HepG2 (cell line): ENCODE results near the gene OR10G6. TPM values are rescaled to one million over a fixed set of nuclear protein-coding genes. Genes with fewer than 3 reads are reported as not detected.

ENCODE experiments used
- ATAC-seq: fragments of 200-7000 bp; cut with Tn5 transposase; 3 replicates; pipeline ENCODE4 v1.9.1; 2020; ENCODE audit warnings: mild to moderate bottlenecking, moderate library complexity
- BruUV-seq: library from RNA; stranded (reverse); fragments of 400-500 nt; replicated peaks from 2 replicates; lab custom pipeline; 2021; lab: Mats Ljungman, UMichigan
- CTCF ChIA-PET: fragments of 300-600 bp; formaldehyde crosslinking; extraction: SDS; loops from one replicate; lab custom pipeline; 2021; ENCODE audit warnings: low total read pairs, inconsistent platforms, low intra/inter-chr PET ratio; lab: Yijun Ruan, JAX
- POLR2A ChIA-PET: fragments of 350-600 bp; sonication (Branson Sonifier 250); formaldehyde crosslinking; loops from one replicate; lab custom pipeline; 2020; ENCODE audit warnings: antibody characterized with exemption, inconsistent platforms; lab: Yijun Ruan, JAX
- DNase-seq: peaks from one replicate; pipeline ENCODE4 v3.0.0-alpha.2; 2015; ENCODE audit warnings: low spot score
- FAIRE-seq: peaks from 3 replicates; lab custom pipeline; 2011; peaks lifted over from hg19 to GRCh38; lab: Jason Lieb, UNC
- H2AFZ ChIP-seq: one replicate; pipeline ENCODE4 v1.6.1; 2011; ENCODE audit warnings: low read length, inconsistent platforms
- H3K27ac ChIP-seq: fragments of 300-600 bp; 3 replicates; pipeline ENCODE4 v1.8.0; 2011; ENCODE audit warnings: mixed run types, mild to moderate bottlenecking, mixed read lengths, low read length, inconsistent platforms; ENCODE audit not compliant: insufficient read depth; ENCODE audit errors: extremely low read length
- H3K27me3 ChIP-seq, 2 experiments: fragments of 200-600 bp in 1 of 2; 2 replicates in 1 of 2; 3 replicates in 1 of 2; pipeline versions ENCODE4 v1.6.0 to v1.8.0; 2011; ENCODE audit warnings: low read length in 2 of 2, mild to moderate bottlenecking in 2 of 2, moderate library complexity in 2 of 2, inconsistent platforms in 1 of 2; ENCODE audit not compliant: insufficient read depth in 2 of 2, control insufficient read depth in 1 of 2
- H3K36me3 ChIP-seq, 2 experiments: fragments of 200-600 bp in 1 of 2; replicated peaks in 1 of 2; 2 replicates in 1 of 2; 3 replicates in 1 of 2; pipeline versions ENCODE4 v1.5.1 to v1.8.0; 2011; ENCODE audit warnings: low read length in 2 of 2, inconsistent platforms in 1 of 2; ENCODE audit not compliant: insufficient read depth in 2 of 2, control insufficient read depth in 1 of 2
- H3K4me1 ChIP-seq: 2 replicates; pipeline ENCODE4 v1.5.1; 2012; ENCODE audit warnings: low read length, inconsistent platforms; ENCODE audit not compliant: insufficient read depth
- H3K4me2 ChIP-seq: 2 replicates; pipeline ENCODE4 v1.6.0; 2011; ENCODE audit warnings: low read depth, low read length, inconsistent platforms
- H3K4me3 ChIP-seq, 3 experiments: fragments of 200-600 bp in 1 of 3; sonication (generic), shearing (Covaris generic) in 1 of 3; replicated peaks in 1 of 3; 2 replicates each; pipeline ENCODE4 v1.5.1; 2011 to 2016; ENCODE audit warnings: low read length in 3 of 3, inconsistent platforms in 2 of 3, low read depth in 2 of 3, mild to moderate bottlenecking in 2 of 3, control low read depth in 1 of 3, mixed read lengths in 1 of 3; ENCODE audit not compliant: insufficient read depth in 1 of 3
- H3K79me2 ChIP-seq: one replicate; pipeline ENCODE4 v1.6.1; 2011; ENCODE audit warnings: low read length, inconsistent platforms; ENCODE audit not compliant: insufficient read depth
- H3K9ac ChIP-seq: 2 replicates; pipeline ENCODE4 v1.6.0; 2011; ENCODE audit warnings: mild to moderate bottlenecking, low read depth, low read length, inconsistent platforms; ENCODE audit not compliant: insufficient read depth
- H3K9me3 ChIP-seq: 2 replicates; pipeline ENCODE4 v1.5.1; 2012; ENCODE audit warnings: mild to moderate bottlenecking, low read length
- H4K20me1 ChIP-seq: 2 replicates; pipeline ENCODE4 v1.6.0; 2011; ENCODE audit warnings: inconsistent platforms, mild to moderate bottlenecking, low read length, moderate library complexity; ENCODE audit not compliant: insufficient read depth
- ASH2L ChIP-seq: fragments of 300-600, 200-600 bp; sonication (generic); IDR thresholded peaks from 2 replicates; pipeline ENCODE4 v1.7.0; 2017; ENCODE audit warnings: low read depth, mild to moderate bottlenecking, moderate library complexity, mixed read lengths, low read length; ENCODE audit not compliant: insufficient read length
- MEIS2 ChIP-seq: sonication (generic); formaldehyde crosslinking; IDR thresholded peaks from 2 replicates; pipeline ENCODE4 v1.9.0; 2021; ENCODE audit warnings: mild to moderate bottlenecking, missing genetic modification reagents
- PHF5A ChIP-seq: IDR thresholded peaks from one replicate; pipeline ENCODE4 v1.6.1; 2018; ENCODE audit warnings: low read depth, missing genetic modification reagents; ENCODE audit not compliant: unreplicated experiment
- RFXANK ChIP-seq: IDR thresholded peaks from 2 replicates; pipeline ENCODE4 v1.6.1; 2016
- SIN3B ChIP-seq: fragments of 150-350 bp; IDR thresholded peaks from 2 replicates; pipeline ENCODE4 v1.6.1; 2014; ENCODE audit warnings: low read length
- SSRP1 ChIP-seq: IDR thresholded peaks from 2 replicates; pipeline ENCODE4 v1.6.1; 2016; ENCODE audit warnings: control low read depth
- TAF15 ChIP-seq: fragments of 200-400 bp; formaldehyde crosslinking; IDR thresholded peaks from one replicate; pipeline ENCODE4 v1.6.1; 2018; ENCODE audit warnings: mild to moderate bottlenecking, low read depth, low read length; ENCODE audit not compliant: poor library complexity, severe bottlenecking
- TSC22D2 ChIP-seq: sonication (generic); formaldehyde crosslinking; IDR thresholded peaks from 2 replicates; pipeline ENCODE4 v1.5.1; 2020; ENCODE audit warnings: missing genetic modification reagents, mild to moderate bottlenecking, borderline replicate concordance
- ZNF564 ChIP-seq: sonication (generic); formaldehyde crosslinking; IDR thresholded peaks from 2 replicates; pipeline ENCODE4 v1.8.1; 2023; ENCODE audit warnings: mild to moderate bottlenecking, missing genetic modification reagents
- ZSCAN12 ChIP-seq: sonication (generic); formaldehyde crosslinking; IDR thresholded peaks from 2 replicates; pipeline ENCODE4 v1.9.0; 2021; ENCODE audit warnings: mild to moderate bottlenecking, missing genetic modification reagents
- WGBS: methylation state at CpG from one replicate; pipeline ENCODE4 v1.1.6; 2017; ENCODE audit warnings: low lambda C conversion rate; 5-methylcytosine and 5-hydroxymethylcytosine counted together
- in situ Hi-C: cut with HindIII; loops from 2 replicates; pipeline ENCODE4 v1.10.0; 2017; ENCODE audit warnings: low pct_unique_long_range_greater_than_20kb; ENCODE audit not compliant: extremely low pct_ligation_motif_present
- intact Hi-C: fragments of 100-400 bp; cut with micrococcal nuclease; formaldehyde crosslinking; loops from one replicate; pipeline ENCODE4 v1.10.0; 2022; ENCODE audit not compliant: unreplicated experiment
- polyA plus RNA-seq, 8 experiments: library from polyadenylated mRNA; depleted of rRNA in 3 of 8; stranded (reverse) in 7 of 8; unstranded in 1 of 8; fragments of >200 nt; fragmentation: Illumina TruSeq in 4 of 8; extraction: Trizol in 4 of 8; gene quantifications; 2 replicates each; pipeline versions ENCODE4 v1.2.1 to v1.2.3, GENCODE V29; 2011 to 2016; ENCODE audit warnings: low read depth in 4 of 8, missing spikeins in 1 of 8, mixed read lengths in 1 of 8; ENCODE audit not compliant: insufficient read depth in 1 of 8
- total RNA-seq, 5 experiments: library from RNA; depleted of rRNA; stranded (reverse); fragments of >200 nt; fragmentation: Illumina TruSeq; extraction: Trizol; gene quantifications; 2 replicates each; pipeline ENCODE4 v1.2.3, GENCODE V29; 2016; ENCODE audit warnings: low read depth in 1 of 5
- TF ChIP-seq, protein P1 (sequence below): sonication (generic); formaldehyde crosslinking; IDR thresholded peaks from 2 replicates; pipeline ENCODE4 v1.5.1; 2020; ENCODE audit warnings: mild to moderate bottlenecking, missing genetic modification reagents, borderline replicate concordance
- TF ChIP-seq, protein P2 (sequence below): sonication (generic); formaldehyde crosslinking; IDR thresholded peaks from 2 replicates; pipeline ENCODE4 v1.4.0; 2020; ENCODE audit warnings: mild to moderate bottlenecking, missing genetic modification reagents
- TF ChIP-seq, protein P3 (sequence below): IDR thresholded peaks from 2 replicates; pipeline ENCODE4 v1.6.1; 2016; ENCODE audit warnings: mild to moderate bottlenecking, missing biosample characterization, missing genetic modification reagents
- TF ChIP-seq, protein P4 (sequence below): sonication (generic); formaldehyde crosslinking; IDR thresholded peaks from 2 replicates; pipeline ENCODE4 v1.4.0; 2020; ENCODE audit warnings: missing genetic modification reagents
- TF ChIP-seq, protein P5 (sequence below): sonication (generic); formaldehyde crosslinking; IDR thresholded peaks from 2 replicates; pipeline ENCODE4 v1.5.1; 2020; ENCODE audit warnings: missing genetic modification reagents, mild to moderate bottlenecking, borderline replicate concordance

OR10G6 gene
- total and polyA plus RNA-seq, 2 of the 13 experiments (the other 11 are each of a cell fraction or from before 2014, with no cell fraction given): not detected

DNA sequence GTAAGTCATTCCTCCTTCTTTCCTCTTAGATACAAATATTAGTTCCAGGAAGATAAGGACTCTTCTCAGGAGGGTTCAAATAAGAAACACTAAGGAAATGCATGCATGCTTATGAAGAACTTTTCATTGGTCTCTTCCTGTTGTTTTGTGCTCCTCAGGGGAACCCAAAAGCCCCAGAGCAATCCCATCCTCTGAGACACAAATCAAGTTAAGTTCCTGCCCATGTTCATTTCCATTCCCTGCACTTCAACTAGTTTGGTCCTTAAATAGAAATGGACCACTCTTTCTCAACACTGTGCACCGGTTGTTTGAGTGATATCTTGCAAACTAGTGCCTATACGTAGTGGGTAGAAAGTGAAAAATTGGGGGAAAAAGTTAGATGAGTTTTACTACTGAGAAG lies 17.7 kb upstream of the OR10G6 start, which contains the start of gene OR10G4:
Gene OR10G4 (plus strand): TSS at position 301 of the 400 bp plus-strand sequence. CDS start 2,578 bp downstream, outside the sequence.
- no peak for ATAC-seq
- Histone ChIP-seq H4K20me1 (no peaks in the 10 kb centered on the region), H3K79me2 (no peaks in the 10 kb centered on the region), H3K27ac (no peak within 1 kb of the TSS), H3K4me1 (no peaks in the 10 kb centered on the region), H2AFZ (no peak within 1 kb of the TSS), H3K36me3 (no peaks in the 10 kb centered on the region), H3K4me3 (no peak within 1 kb of the TSS), H3K4me2 (no peak within 1 kb of the TSS), H3K9ac (no peak within 1 kb of the TSS), H3K9me3 (no peaks in the 10 kb centered on the region), H3K27me3 (no peaks in the 10 kb centered on the region)
- no peak for DNase-seq
- CTCF ChIA-PET: no interaction called here
- BruUV-seq: no TSS peak
- POLR2A ChIA-PET: no interaction called here
- FAIRE-seq: no peak
- in situ Hi-C loops: no loop called here
- intact Hi-C loops: no loop called here
- TF ChIP-seq, protein P1, sequence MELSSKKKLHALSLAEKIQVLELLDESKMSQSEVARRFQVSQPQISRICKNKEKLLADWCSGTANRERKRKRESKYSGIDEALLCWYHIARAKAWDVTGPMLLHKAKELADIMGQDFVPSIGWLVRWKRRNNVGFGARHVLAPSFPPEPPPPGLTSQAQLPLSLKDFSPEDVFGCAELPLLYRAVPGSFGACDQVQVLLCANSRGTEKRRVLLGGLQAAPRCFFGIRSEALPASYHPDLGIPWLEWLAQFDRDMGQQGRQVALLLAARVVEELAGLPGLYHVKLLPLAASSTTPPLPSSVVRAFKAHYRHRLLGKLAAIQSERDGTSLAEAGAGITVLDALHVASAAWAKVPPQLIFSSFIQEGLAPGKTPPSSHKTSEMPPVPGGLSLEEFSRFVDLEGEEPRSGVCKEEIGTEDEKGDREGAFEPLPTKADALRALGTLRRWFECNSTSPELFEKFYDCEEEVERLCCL (CRISPR knock-in tag): no peak
- TF ChIP-seq ZSCAN12 (CRISPR knock-in tag): no peak
- no peak for TF ChIP-seq TSC22D2
- TF ChIP-seq, protein P2, sequence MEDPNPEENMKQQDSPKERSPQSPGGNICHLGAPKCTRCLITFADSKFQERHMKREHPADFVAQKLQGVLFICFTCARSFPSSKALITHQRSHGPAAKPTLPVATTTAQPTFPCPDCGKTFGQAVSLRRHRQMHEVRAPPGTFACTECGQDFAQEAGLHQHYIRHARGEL (CRISPR knock-in tag): no peak
- TF ChIP-seq ZNF564 (CRISPR knock-in tag): no peak
- TF ChIP-seq, protein P3, sequence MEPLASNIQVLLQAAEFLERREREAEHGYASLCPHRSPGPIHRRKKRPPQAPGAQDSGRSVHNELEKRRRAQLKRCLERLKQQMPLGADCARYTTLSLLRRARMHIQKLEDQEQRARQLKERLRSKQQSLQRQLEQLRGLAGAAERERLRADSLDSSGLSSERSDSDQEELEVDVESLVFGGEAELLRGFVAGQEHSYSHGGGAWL: no peak
- TF ChIP-seq, protein P4, sequence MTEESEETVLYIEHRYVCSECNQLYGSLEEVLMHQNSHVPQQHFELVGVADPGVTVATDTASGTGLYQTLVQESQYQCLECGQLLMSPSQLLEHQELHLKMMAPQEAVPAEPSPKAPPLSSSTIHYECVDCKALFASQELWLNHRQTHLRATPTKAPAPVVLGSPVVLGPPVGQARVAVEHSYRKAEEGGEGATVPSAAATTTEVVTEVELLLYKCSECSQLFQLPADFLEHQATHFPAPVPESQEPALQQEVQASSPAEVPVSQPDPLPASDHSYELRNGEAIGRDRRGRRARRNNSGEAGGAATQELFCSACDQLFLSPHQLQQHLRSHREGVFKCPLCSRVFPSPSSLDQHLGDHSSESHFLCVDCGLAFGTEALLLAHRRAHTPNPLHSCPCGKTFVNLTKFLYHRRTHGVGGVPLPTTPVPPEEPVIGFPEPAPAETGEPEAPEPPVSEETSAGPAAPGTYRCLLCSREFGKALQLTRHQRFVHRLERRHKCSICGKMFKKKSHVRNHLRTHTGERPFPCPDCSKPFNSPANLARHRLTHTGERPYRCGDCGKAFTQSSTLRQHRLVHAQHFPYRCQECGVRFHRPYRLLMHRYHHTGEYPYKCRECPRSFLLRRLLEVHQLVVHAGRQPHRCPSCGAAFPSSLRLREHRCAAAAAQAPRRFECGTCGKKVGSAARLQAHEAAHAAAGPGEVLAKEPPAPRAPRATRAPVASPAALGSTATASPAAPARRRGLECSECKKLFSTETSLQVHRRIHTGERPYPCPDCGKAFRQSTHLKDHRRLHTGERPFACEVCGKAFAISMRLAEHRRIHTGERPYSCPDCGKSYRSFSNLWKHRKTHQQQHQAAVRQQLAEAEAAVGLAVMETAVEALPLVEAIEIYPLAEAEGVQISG (CRISPR knock-in tag): no peak
- TF ChIP-seq SIN3B: no peak
- TF ChIP-seq SSRP1 (CRISPR knock-in tag): no peak
- no peak for TF ChIP-seq MEIS2 (CRISPR knock-in tag)
- no peak for TF ChIP-seq PHF5A
- TF ChIP-seq TAF15: no peak
- TF ChIP-seq RFXANK (CRISPR knock-in tag): no peak
- TF ChIP-seq ASH2L: no peak
- TF ChIP-seq, protein P5, sequence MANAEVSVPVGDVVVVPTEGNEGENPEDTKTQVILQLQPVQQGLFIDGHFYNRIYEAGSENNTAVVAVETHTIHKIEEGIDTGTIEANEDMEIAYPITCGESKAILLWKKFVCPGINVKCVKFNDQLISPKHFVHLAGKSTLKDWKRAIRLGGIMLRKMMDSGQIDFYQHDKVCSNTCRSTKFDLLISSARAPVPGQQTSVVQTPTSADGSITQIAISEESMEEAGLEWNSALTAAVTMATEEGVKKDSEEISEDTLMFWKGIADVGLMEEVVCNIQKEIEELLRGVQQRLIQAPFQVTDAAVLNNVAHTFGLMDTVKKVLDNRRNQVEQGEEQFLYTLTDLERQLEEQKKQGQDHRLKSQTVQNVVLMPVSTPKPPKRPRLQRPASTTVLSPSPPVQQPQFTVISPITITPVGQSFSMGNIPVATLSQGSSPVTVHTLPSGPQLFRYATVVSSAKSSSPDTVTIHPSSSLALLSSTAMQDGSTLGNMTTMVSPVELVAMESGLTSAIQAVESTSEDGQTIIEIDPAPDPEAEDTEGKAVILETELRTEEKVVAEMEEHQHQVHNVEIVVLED: no peak
- 4% methylated on average over 2 of the region's 2 CpGs for WGBS
